ENCODE measurements around the gene NNT.

DNA sequence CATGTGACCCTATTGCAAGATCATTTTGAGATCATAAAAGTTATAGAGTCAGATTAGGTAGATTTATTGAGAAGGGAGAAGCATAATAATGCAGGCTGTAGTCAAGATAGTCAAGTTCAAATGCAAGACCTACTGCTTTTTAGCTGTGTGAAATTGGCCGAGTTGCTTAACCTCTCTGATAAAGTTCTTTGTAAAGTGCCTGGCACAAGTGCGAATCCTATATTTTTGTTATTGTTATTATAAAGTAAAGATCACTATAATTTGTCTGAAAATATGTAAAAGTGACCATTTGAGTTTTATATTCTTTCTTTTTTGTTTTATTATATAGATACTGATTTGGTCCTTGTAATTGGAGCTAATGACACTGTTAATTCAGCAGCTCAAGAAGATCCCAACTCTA lies 99.3 kb downstream of the NNT start:
- TF ChIP-seq, protein P1, sequence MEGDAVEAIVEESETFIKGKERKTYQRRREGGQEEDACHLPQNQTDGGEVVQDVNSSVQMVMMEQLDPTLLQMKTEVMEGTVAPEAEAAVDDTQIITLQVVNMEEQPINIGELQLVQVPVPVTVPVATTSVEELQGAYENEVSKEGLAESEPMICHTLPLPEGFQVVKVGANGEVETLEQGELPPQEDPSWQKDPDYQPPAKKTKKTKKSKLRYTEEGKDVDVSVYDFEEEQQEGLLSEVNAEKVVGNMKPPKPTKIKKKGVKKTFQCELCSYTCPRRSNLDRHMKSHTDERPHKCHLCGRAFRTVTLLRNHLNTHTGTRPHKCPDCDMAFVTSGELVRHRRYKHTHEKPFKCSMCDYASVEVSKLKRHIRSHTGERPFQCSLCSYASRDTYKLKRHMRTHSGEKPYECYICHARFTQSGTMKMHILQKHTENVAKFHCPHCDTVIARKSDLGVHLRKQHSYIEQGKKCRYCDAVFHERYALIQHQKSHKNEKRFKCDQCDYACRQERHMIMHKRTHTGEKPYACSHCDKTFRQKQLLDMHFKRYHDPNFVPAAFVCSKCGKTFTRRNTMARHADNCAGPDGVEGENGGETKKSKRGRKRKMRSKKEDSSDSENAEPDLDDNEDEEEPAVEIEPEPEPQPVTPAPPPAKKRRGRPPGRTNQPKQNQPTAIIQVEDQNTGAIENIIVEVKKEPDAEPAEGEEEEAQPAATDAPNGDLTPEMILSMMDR (IDR thresholded peaks at IDR 0.05; ENCODE audit: insufficient read depth, low read length, poor library complexity, severe bottlenecking), result no peak
- TF ChIP-seq EZH2phosphoT487 (conservative IDR thresholded peaks at IDR 0.05; ENCODE audit: low read length), result no peak

Measured in SU-DHL-6 (cell line).